ENCODE results near the gene IGDCC3. TPM values are rescaled to one million over a fixed set of nuclear protein-coding genes. Genes with fewer than 3 reads are reported as not detected.
A peak's percentile ranks its signal among the peaks of the same experiment; 100 is the strongest.

Gene IGDCC3
- total RNA-seq, 1 donor = not detected

GRCh38 chr15:65304381-65305149 lies 73.2 kb downstream of the IGDCC3 start, which contains the start of gene RNU5B-1:
TSS of gene RNU5B-1 (plus strand) at chr15:65304677.
- peak; percentile 73 to 94 (median 83) for DNase-seq (ENCODE audit: low read depth in 2 of 3, low spot score in 2 of 3)

- no peak for DNase-seq (ENCODE audit: low read depth in 2 of 3, low spot score in 2 of 3)
These were observed 74.0 kb downstream of the IGDCC3 start for GRCh38 chr15:65303687-65304380.

- DNase-seq (ENCODE audit: low read depth in 2 of 3, low spot score in 2 of 3) = no peak
These were observed 75.7 kb downstream of the IGDCC3 start for GRCh38 chr15:65302061-65302460.

- DNase-seq (ENCODE audit: low read depth in 2 of 3, low spot score in 2 of 3) = no peak
These were observed 76.8 kb downstream of the IGDCC3 start for GRCh38 chr15:65300924-65301441.

- DNase-seq (ENCODE audit: low read depth in 2 of 3, low spot score in 2 of 3) = no peak
These were observed 79.1 kb downstream of the IGDCC3 start for GRCh38 chr15:65298731-65299130.

- no peak for DNase-seq (ENCODE audit: low read depth in 2 of 3, low spot score in 2 of 3)
These were observed 84.8 kb downstream of the IGDCC3 start for GRCh38 chr15:65292938-65293518.

- DNase-seq (ENCODE audit: low read depth in 2 of 3, low spot score in 2 of 3) = no peak
These were observed 87.6 kb downstream of the IGDCC3 start for GRCh38 chr15:65290228-65290627.

- DNase-seq (ENCODE audit: low read depth in 2 of 3, low spot score in 2 of 3) = no peak
These were observed 88.4 kb downstream of the IGDCC3 start for GRCh38 chr15:65289261-65289854.

GRCh38 chr15:65287520-65287855 lies 90.3 kb downstream of the IGDCC3 start:
- DNase-seq (ENCODE audit: low read depth in 2 of 3, low spot score in 2 of 3) = peak in 1 of 3 donors; percentile 15

- DNase-seq (ENCODE audit: low read depth in 2 of 3, low spot score in 2 of 3) = peak; percentile 75 to 93 (median 92)
These were observed 90.9 kb downstream of the IGDCC3 start, which contains the start of gene PARP16 for GRCh38 chr15:65286704-65287519. TSS of gene PARP16 (minus strand) at chr15:65286883. CDS start at chr15:65286426, 457 bp downstream.

GRCh38 chr15:65286069-65286703 lies 91.6 kb downstream of the IGDCC3 start:
- peak in 1 of 3 donors; percentile 31 for DNase-seq (ENCODE audit: low read depth in 2 of 3, low spot score in 2 of 3)

- no peak for DNase-seq (ENCODE audit: low read depth in 2 of 3, low spot score in 2 of 3)
These were observed 92.3 kb downstream of the IGDCC3 start for GRCh38 chr15:65285291-65286068.

- no peak for DNase-seq (ENCODE audit: low read depth in 2 of 3, low spot score in 2 of 3)
These were observed 99.3 kb downstream of the IGDCC3 start for GRCh38 chr15:65278480-65278879.

Small RNAs within 50 kb of the gene (small RNA-seq; reads per million reads assigned to genes)
- gene RNU5A-1 (271 reads per million, percentile 98 among the genes with 10 or more reads in this experiment), gene RNU5B-1 (350 reads per million, percentile 98 among the genes with 10 or more reads in this experiment), gene SNORA24B (146 reads per million, percentile 97 among the genes with 10 or more reads in this experiment)

Other genes with a start within 250 kb of the IGDCC3 start
- gene PDCD7, start 244.2 kb downstream of the IGDCC3 start, total RNA-seq = 14.8 TPM
- 18.0 TPM for gene CLPX, start 192.7 kb downstream of the IGDCC3 start, total RNA-seq
- gene CILP, start 166.5 kb downstream of the IGDCC3 start, total RNA-seq = 1.1 TPM
- gene PARP16, start 91.1 kb downstream of the IGDCC3 start, total RNA-seq = 13.7 TPM
- gene RNU5A-1, start 82.0 kb downstream of the IGDCC3 start, total RNA-seq = not detected
- not detected for gene RNU5B-1, start 73.3 kb downstream of the IGDCC3 start, total RNA-seq
- under 0.01 TPM for gene IGDCC4, start 44.9 kb upstream of the IGDCC3 start, total RNA-seq
- gene DPP8, start 139.7 kb upstream of the IGDCC3 start, total RNA-seq = 19.9 TPM
- gene HACD3, start 152.5 kb upstream of the IGDCC3 start, total RNA-seq = 32.3 TPM
- 29.9 TPM for gene INTS14, start 233.1 kb upstream of the IGDCC3 start, total RNA-seq
- 11.6 TPM for gene SLC24A1, start 243.9 kb upstream of the IGDCC3 start, total RNA-seq

Measured in hematopoietic multipotent progenitor cell (in vitro differentiated cells).